NCI-H1417 (cell line): Measurements from ENCODE around the gene PARD6G.
"Not testable (repeated sequence)": the region's sequence is repeated elsewhere in the genome, so short reads cannot be mapped to it uniquely, and the experiment has no call there.

Experiments used
- DNase-seq, 3 experiments: peaks; one replicate each; lab custom pipeline; 2025; lab: John Stamatoyannopoulos, UW

The PARD6G gene

DNA sequence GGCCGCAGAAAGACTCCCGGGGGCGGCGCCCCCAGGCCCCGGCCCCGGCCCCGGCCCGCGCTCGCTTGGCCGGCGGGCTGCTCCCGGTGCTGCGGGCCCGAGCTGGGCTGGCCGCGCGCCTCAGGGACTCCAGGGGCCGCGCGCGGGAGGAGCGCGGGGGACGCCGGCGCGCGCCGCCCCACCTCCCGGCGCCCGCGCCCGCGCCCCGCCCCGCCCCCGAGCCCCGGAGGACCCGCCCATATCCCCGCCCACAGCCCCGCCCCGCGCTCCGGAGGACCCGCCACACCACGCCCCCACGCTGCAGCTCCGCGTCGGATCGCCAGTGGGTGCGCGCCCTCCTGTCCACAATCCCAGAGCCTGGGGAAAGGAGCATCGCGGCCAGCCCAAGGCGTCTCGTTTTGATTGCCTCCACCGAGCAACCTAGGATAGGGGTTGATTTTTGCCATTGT lies at the start of gene PARD6G:
Gene PARD6G (minus strand): TSS at position 122 of the 449 bp plus-strand sequence. CDS start 166 bp downstream, outside the sequence.
- peak; percentile 64 to 95 (median 91) for DNase-seq

GRCh38 chr18:80262241-80263033 lies 15.1 kb upstream of the PARD6G start:
- DNase-seq, result not testable (repeated sequence)

DNA sequence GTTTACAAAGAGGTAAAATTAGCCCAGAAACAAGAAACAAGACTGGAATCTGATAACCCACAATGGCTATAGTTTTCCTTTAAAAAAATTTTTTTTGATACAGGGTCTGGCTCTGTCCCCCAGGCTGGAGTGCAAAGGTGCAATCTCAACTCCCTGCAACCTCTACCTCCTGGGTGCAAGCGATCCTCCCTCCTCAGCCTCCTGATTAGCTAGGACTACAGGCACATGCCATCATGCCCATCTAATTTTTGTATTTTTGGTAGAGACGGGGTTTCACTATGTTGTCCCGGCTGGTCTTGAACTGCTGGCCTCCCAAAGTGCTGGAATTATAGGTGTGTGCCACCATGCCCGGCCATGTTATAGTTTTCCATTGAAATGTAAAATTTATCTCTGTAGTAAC lies 12.3 kb upstream of the PARD6G start:
- DNase-seq, result no peak

DNA sequence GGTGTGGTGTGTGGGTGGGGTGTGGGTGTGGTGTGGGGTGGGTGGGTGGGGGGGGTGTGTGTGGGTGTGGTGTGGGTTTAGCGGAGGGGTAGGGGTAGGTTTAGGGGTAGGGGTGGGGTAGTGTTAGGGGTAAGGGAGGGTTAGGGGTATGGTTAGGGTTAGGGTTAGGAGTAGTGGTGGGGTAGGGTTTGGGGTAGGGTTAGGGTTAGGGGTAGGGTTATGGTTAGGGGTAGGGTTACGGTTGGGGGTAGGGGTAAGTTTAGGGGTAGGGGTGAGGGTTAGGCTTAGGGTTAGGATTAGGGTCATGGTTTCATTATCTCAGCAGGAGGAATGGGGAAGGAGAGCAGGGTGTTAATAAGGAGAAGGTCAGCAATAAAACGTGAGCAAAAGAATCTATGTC lies 11.3 kb upstream of the PARD6G start:
- DNase-seq, result no peak

DNA sequence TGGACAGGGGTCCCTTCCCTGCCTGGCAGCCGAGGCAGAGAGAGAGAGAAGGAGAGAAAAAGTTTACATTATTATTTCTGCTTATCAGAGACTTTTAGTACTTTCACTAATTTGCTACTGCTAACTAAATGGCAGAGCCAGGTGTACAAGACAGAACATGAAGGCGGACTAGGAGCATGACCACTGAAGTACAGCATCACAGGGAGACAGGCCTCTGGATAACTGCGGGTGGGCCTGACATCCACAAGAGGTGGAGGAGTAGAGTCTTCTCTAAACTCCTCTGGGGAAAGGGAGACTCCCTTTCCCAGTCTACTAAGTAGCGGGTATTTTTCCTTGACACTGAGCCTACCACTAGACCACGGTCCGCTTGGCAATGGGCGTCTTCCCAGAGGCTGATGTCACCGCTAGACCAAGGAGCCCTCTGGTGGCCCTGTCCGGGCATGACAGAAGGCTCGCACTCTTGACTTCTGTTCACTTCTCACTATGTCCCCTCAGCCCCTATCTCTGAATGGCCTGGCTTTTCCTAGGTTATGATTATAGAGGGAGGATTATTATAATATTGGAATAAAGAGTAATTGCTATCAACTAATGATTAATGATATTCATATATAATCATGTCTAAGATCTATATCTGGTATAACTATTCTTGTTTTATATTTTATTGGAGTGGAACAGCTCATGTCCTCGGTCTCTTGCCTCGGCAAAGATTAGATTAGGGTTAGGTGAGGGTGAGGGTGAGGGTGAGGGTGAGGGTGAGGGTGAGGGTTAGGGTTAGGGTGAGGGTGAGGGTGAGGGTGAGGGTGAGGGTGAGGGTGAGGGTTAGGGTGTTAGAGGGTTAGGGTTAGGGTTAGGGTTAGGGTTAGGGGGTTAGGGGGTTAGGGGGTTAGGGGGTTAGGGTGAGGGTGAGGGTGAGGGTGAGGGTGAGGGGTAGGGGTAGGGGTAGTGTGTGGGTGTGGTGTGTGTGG lies 10.5 kb upstream of the PARD6G start:
- not testable (repeated sequence) for DNase-seq

GRCh38 chr18:80254971-80255500 lies 7.7 kb upstream of the PARD6G start:
- DNase-seq, result no peak

DNA sequence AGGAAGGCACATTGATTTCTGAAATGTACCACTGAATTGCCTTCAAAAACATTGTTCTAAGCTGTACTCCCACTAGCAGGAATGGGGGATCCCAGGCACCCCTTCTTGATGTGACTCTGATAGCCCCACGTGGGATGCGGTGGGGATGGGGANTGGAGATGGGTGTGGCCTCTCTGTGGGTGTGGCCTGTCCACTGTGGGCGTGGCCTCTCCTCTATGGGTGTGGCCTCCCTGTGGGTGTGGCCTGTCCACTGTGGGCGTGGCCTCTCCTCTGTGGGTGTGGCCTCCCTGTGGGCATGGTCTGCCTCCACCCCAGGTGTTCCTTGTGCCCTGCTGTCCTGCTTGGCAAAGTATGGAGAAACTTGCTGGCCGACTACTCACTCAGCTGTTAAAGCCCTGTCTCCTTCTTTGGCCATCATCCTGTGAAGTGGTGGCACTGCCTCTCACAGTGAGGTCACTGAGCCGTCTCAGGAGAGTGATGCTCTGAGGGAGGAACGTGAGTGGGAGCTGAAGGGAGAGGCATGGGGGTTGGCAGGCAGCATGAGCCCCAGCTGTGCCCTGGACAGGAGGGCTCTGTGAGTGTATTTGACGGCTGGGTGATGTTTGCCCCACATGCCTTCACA lies 6.7 kb upstream of the PARD6G start:
- DNase-seq, result peak in 2 of 3 experiments; percentile 10 to 41

GRCh38 chr18:80253236-80253635 lies 5.9 kb upstream of the PARD6G start:
- no peak for DNase-seq

DNA sequence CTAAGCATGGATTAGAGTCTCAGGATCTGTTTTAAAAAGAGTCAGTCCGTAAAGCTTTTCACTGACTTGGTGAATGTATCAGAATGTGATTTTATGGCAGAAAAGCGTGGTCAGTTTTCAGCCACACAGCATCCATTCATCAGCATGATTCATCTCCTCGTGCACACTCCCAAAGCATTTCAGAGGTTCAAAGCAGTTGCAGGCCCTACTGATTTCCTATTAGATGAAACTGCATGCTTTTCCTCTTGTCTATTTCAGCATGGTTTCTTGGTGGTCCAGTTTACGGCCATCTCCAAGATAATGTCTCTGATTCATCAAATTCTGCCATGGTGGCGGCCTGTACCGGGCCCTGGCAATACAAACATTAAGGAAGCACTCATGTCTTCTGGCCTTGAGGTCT lies 4.8 kb upstream of the PARD6G start:
- DNase-seq, result no peak

DNA sequence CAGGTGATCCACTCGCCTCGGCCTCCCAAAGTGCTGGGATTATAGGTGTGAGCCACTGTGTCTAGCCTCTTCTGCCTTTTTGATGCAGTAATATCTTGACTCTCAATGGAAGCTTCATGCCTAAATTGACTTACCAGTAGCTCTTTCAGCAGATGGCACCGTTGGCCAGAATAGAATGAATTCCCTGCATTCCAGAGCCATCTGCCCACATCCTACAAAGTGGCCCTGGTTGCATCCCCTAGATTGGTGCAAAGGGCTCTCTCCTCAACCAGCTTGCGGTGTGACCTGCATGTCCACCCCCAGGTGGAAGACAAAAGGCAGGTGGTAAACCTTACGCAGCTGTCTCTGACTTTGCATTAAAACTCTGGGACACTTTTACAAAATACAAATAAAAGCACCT lies 4.4 kb upstream of the PARD6G start:
- no peak for DNase-seq

DNA sequence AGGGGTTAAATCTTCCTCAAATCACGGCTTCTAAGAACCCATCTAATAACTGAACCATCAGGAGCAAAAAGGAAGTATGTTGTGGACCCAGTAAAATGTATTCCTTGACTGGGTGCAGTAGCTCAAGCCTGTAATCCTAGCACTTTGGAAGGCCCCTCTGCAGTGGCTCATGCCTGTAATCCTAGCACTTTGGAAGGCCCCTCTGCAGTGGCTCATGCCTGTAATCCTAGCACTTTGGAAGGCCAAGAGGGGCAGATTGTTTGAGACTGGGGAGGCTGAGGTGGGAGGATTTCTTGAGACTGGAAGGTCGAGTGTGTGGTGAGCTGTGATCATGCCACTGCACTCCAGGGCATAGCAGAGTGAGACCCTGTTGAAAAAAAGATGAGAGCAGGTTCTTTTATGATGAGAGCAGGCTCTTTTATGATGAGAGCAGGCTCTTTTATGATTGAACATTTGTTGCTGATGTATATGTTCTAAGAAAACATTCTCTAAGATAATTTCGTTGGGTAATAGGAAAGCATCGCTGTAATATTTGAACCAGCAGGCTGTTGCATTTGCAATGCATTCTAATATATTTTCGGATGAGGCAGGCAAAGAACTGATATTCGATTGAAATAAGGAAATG lies 3.5 kb upstream of the PARD6G start:
- DNase-seq, result no peak

DNA sequence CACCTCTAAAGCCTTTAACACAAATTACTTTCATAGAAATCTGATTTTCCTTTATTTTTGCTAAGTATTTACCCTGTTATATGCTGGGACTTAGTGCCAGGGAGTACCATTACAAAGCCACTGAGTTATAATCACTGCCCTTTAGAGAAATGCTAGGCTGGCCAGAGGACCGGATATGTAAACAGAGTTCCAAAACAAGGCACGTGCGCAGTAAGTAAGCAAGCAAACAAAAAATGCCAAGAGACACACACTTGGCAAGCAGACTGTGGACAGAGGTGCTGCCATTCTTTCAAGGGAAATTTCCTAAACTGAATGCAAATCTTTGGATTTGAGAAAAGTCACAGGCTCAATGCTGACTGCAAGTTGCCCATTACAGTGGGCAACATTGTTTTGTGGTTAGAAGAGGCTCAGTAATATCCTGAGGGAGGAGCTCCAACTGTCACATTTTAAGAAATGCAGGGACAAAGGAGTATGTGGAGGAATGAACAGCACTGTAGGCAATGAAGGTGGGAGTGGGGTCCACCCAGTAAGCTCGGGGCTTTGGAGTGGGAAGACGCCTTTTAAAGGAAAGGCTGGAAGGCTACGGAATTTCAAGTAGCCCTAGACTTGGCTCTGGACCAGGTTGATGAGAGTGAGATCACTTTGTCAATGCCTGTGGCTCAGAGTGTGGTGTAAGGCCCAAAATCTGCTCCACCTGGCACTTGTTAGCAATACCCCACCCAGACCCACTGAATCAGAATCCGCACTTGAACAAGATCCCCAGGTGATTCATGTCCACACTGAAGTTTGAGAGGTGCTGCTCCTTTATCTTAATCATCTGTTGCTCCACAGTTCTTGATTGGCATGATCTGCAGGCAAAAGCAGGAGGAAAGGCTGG lies 2.1 kb upstream of the PARD6G start:
- no peak for DNase-seq

GRCh38 chr18:80246445-80247392 lies 595 bp downstream of the PARD6G start:
- peak; percentile 12 to 88 (median 87) for DNase-seq

- no peak for DNase-seq
These were observed 1.4 kb downstream of the PARD6G start for GRCh38 chr18:80245781-80246444.

- no peak for DNase-seq
These were observed 2.2 kb downstream of the PARD6G start for GRCh38 chr18:80244956-80245730.

DNA sequence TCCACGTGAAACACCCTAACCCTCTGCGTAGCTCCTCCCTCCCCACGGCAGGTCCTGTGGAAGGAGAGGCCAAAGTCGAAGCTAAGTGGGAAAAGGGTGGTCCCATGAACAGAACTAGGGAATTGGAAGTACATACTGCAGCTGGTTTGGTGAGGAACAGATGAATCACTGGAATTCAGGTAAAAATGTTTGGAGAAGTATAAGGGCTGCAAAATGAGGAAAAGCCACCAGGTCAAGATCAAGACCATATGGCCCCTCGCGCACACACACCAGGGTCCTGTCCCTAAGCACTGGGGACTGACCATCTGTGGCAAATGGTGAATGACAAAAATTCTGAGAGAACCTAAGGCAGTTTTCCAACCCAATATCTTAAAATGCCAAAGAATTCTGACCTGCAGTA lies 3.1 kb downstream of the PARD6G start:
- DNase-seq, result no peak

GRCh38 chr18:80243204-80243603 lies 4.1 kb downstream of the PARD6G start:
- no peak for DNase-seq
